Stimulated activated CD4-positive, alpha-beta T cell treated with anti-CD3 and anti-CD28 coated beads, Interleukin-1b, Interleukin-23, amount 100 ng/mL, for 1 hour (primary cell): ENCODE measurements around the gene LPIN2.
"Not testable (repeated sequence)": the region's sequence is repeated elsewhere in the genome, so short reads cannot be mapped to it uniquely, and the experiment has no call there.

Experiments used
- DNase-seq, 2 donors: peaks; one replicate each; pipeline ENCODE4 v3.0.0-alpha.2; 2020; ENCODE audit warnings: low read depth in 2 of 2

The LPIN2 gene

DNA sequence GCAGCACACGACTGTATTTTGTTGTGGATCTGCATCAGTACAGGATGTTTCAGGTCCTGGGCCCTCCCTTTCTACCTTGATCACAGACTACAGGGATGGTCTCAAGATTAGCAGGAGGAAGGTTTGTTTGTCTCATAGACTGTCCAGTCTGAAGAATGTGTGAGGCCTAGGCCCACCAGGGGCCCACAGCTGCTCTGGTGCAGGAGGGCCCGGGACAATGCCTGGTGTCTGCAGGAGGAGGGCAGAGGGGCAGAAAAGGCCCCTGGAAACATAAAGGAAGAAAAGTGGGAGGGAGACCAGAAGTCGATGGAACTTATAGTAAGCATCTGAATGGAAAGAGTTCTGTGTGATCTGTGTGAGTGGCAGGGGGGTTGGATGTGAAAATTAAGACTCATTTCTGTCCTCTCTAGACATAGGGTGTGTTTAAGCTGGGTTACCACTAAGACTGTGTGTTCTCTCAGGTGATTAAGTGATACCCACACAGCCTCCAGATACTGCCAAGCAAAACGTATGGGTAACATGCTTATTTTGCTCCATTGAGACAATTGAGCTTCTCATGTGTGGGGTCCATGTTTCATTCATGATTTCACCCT, 33.4 kb upstream of the LPIN2 start:
- no peak for DNase-seq

DNA sequence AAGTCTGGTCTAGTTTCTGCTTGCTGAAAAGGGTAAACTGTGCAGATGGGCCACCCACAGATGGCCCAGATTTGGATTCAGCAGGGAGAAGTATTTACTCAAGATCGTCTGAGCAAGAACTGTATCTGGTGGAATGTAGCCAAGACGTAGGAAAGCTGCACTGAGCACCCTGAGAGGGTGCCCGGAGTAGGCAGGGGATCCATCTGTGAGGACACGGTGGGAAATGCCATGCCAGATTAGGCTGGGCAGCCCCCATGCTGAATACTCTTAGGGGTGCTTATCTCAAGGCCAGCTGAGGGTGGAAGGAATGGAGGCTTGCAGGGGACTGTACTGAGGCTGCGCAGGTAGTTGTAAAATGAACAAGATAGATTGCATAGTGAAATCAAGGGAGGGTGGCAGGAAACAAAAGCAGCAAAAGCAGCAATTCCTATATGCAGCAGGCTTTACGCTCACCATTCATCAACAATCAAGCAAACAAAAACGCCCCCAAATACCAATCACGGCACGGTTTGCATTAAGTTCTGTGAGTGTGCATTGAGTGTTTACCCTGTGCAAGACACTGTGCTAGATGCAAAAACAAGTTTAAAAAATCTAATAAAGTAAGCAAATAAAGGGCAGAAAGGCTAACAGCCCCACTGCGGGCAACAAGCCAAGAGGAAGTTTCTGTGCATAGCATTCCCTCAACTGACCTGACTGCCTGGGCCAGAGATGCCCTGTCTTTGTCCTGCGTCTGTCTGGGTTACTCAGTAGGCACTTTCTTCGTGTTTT, 32.2 kb upstream of the LPIN2 start:
- no peak for DNase-seq

DNA sequence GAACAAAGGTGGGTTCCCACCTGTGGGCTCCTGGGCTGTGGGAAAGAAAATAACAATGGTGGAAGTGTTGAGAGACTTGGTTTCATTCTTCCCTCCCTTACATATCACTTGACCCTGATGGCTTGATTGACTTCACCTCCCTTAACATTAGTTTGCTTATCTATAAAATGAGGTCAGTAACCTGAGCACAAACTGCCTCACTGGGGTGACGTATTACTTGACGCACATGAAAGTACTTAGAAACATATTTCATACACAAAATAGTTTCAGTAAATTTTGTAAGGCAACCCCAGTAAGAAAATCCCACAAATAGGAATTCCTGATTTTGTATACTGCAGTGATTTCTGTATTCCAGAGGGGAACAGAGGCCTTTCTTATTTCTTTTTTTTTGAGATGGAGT, 29.4 kb upstream of the LPIN2 start:
- no peak for DNase-seq

DNA sequence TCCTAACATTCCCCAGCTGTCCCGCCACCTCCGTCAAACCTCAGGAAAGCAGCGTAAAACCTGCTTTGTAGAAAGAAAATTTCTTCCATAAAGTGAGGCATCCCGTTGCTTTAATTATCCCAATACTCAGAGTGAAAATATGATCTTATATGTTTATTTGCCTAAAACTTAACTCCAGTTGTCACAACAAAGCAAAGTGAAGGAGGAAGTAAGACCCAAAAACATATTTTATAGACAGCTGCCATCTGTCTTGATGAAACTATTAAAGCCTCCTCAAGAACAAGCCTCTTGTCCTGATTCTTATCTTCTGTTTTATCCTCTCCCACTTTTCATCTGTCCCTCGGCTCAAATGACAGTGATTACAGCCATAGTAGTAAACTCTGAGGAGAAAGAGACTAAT, 28.9 kb upstream of the LPIN2 start:
- no peak for DNase-seq

DNA sequence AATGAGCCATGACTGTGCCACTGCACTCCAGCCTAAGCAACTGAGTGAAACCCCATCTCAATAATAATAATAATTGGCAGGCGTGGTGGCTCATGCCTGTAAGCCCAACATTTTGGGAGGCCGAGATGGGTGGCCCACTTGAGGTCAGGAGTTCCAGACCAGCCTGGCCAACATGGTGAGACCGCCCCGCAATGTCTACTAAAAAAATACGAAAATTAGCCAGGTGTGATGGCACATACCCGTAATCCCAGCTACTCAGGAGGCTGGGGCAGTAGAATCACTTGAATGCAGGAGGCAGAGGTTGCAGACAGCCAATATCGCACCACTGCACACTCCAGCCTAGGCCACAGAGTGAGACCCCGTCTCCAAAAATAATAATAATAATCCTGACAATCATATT, 27.9 kb upstream of the LPIN2 start:
- DNase-seq: no peak

DNA sequence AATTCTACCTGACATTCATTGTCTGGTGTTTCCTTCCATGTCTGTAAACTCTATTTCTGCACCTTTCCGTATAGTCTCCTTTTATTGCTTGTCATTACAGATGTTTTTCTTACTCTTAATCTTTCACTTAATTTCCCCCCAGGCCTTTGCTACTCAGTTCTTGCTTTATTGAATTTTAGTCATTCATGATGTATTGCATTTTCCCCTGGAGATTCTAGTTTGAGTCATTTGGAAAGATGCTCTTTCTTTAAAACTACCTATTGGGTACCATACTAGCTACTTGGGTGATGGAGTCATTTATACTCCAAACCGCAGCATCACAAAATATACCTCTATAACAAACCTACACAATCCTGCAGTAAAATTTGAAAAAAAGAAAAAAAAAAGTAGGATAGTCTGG, 27.2 kb upstream of the LPIN2 start:
- no peak for DNase-seq

DNA sequence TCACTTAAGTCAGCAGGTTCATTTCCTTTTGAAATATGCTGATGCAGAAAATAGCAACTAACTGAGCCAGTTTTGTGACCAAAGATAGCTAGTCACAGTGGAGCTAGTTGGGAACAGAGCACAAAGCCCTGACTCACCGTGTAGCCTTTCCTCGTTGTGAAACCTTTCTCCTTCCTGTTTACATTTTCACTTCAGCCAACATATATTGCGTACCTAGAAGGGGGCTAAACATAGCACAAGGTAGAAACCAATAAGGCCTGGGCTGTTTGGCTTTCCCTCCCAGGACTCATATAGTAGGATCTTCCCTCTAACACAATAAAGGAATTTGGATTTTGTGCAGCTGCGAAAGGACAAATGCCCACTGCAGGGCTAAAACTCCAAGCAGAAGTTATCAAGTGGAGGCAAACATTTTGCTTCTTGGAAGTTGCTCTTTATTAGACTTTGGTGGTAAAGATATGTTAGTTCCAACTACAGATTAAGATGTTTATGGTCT, 24.5 kb upstream of the LPIN2 start:
- no peak for DNase-seq

DNA sequence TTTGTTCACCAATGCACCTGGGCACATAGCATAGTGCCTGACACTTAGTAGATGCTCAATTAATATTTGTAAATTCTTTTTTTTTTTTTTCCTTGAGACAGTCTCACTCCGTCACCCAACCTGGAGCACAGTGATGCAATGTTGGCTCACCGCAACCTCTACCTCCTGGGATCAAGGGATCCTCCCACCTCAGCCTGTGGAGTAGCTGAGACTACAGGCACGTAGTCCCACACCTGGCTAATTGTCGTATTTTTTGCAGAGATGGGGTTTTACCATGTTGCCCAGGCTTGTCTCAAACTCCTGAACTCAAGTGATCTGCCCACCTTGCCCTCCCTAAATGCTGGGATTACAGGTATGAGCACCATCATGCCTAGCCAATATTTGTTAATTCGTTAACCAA, 23.2 kb upstream of the LPIN2 start:
- no peak for DNase-seq

DNA sequence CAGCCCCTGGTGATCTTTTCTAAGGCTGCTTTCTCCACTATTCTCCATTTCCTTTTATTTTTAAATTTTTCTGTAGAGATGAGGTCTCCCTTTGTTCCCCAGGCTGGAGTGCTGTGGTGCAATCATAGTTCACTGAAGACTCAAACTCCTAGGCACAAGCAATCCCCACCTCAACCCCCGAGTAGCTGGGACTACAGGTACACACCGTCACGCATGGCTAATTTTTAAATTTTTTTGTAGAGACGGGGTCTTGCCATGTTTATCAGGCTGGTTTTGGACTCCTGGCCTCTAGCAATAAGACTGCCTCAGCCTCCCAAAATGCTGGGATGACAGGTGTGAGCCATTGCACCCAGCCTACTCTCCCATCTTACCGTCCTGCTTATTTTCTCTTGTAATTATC, 22.7 kb upstream of the LPIN2 start:
- no peak for DNase-seq

DNA sequence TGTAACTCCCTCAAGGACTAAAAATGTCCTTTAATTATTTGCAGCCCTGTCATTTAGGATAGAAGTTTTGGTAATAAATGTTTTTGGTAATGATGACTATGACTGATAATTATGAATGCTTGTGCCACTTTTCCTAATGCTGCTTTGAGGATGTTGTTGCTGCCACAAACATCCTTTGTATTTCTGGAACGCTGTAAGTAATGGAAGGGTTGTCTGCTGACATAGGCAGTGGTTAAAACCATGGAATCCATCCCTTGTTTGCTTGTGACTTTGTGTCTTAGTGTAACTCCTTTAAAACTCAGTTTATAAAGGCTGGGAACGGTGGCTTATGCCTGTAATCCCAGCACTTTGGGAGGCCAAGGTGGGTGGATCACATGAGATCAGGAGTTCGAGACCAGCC, 19.8 kb upstream of the LPIN2 start:
- DNase-seq: no peak

DNA sequence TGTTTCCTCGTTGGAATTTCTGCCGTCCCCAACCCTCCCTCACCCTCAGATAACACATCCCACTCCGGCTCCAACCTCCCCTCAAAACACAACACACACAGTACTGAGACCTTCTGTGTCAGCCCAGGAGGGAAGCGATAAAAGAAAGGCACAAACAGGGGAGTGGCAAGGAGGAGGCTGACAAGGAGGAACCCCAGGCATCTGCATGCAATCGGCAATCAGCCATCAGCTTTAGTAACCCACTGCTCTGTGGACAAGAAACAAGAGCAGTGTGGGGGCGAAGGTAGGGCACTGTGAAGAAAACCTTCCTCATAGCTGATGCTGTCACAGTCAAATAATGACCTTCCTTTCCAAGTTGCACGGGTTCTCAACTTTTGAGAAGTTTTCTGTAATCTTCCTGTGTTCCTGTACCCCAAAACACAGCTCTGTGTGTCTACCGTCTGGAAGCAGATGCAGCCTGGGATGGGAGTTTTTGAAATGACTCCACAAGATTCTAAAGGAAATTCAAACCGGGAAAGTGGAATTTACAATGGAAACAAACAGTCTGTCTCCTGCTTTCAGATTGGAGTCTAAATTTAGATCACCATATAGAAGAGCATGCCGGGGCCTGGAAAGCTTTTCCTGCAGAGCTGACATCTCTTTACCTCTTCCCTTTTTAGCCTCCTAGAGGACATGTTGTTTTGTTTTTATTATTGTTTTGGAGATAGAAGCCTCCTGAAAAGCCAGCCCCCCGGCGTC, 16.4 kb upstream of the LPIN2 start:
- no peak for DNase-seq

DNA sequence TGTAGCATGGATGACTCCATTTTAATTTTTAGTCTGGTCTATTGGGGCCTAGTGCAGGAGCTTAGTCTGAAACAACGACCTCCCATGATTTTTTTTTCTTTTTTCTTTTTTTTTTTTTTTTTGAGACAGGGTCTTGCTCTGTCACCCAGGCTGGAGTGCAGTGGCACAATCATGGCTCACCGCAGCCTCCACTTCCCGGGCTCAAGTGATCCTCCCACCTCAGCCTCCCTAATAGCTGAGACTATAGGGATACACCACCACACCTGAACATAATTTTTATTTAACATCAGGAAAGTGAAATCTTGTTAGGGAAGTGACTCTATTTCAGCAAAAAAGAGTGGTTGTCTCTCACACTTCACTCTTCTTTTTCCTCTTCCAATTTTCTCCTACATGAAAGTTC, 15.2 kb upstream of the LPIN2 start:
- not testable (repeated sequence) for DNase-seq

DNA sequence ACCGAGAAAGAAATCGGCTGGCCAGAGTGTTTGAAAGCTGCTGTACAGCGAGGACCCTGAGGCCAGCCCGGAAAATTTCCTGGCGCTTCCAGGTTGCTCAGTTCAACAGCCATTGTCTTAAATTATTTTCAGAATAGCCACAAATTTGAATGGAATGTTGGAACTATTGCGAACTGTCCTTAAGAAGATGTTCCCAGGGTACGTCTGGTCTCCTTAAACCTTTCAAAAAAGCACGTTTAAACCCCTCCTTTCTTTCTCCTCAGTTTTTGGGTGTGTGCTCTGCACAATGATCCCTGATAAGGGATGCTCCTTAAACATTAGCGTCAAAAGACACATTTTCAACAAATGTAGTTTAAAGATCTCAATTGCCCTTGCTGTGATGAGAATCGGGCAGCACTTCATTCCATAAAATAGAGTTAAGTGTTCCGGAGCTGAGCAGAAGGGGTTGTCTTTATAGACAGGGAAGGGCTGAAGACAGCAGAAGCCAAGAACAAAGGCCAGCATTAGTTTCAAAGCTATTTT, 14.5 kb upstream of the LPIN2 start:
- DNase-seq: no peak

DNA sequence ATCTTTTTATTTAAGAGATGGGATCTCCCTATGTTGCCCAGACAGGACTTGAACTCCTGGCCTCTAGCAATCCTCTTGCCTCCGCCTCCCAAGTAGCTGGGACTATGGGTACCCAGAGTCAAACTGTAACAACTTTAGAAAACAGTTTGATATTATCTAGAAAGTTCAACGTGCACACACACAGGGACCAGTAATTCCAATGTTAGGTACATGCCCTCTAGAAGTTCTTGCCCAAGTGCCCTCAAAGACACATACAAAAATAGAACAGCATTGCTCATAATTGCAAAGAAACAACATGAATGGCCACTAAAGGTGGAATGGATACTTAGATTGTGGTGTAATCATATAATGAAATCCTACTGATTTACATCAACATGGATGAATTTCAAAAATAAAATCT, 12.6 kb upstream of the LPIN2 start:
- DNase-seq: no peak

DNA sequence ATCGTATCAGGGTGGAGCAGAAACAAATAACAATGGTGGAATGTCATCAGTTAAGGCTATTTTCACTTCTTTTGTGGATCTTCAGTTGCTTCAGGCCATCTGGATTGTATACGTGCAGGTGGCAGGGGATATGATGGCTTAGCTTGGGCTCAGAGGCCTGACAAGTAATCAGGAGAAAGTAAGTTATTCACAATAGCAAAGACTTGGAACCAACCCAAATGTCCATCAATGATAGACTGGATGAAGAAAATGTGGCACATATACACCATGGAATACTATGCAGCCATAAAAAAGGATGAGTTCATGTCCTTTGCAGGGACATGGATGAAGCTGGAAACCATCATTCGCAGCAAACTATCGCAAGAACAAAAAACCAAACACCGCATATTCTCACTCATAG, 10.7 kb upstream of the LPIN2 start:
- DNase-seq: not testable (repeated sequence)

DNA sequence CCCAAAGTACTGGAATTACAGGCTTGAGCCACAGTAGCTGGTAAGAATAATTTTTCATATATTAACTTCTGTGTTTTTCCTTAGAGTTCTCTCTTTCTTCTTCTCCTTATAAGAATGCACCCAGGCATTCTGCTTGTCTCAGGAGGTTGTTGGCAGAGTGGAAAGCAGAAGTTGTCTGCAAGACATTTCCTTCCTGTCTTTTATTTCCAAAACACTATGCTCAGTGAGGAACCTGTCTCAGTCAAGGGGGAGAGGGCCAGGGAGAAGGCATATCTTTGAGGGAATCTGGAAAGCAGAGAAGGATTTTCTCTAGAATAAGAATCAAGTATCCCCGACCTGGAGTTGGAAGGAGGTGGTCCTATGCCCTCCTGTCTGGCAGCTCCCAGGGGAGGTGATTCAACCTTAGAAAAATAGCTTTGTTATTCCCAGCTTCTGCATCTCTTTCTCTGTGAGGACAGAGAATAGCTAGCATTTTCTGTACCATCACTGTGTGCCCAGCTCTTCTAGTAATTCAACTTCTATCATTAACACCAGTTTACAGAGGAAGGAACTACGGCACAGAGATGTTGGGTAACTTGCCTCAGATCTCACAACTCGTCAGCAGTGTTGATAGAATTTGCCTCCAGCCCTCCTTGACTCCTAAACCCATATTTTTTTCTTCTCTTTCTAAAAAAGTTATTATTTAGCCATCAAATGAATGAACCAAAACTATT, 3.8 kb upstream of the LPIN2 start:
- DNase-seq: no peak

DNA sequence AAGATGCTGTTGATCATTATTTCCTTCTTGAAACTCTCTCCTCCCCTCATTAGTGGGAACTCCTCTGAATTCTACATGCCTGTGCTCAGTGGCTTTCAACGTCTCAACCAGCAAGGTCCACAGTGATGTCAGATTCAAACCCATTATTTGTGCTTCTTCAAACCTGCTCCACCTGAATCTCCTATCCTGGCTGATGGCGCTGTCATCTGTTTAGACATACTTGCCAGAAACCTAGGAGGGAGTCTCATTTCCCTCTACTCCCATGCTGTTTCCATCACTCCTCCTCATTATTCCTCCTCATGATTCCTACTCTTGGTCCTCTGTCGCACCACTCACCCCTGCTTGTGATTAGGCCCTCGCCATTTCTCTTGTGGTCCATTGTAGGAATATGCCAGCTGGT, 2.9 kb upstream of the LPIN2 start:
- no peak for DNase-seq

DNA sequence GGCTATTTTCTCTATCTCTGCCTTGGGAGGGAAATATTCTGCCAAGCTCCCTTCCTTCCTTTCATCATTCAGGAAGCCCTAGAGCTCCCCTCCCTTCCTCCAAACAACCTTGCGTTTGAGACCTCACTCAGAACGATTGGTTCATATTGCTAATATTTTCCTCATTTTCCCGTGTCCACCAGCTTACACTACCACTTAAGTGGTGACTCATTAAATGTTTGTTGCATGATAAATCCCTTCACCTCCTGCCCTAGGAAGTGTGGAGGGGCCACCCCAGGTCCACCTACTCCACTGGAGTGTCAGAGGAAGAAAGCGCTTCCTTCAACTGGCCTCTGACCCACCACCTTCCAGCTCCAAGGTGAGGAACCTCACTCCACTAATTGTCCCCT, 2.3 kb upstream of the LPIN2 start:
- DNase-seq: no peak

DNA sequence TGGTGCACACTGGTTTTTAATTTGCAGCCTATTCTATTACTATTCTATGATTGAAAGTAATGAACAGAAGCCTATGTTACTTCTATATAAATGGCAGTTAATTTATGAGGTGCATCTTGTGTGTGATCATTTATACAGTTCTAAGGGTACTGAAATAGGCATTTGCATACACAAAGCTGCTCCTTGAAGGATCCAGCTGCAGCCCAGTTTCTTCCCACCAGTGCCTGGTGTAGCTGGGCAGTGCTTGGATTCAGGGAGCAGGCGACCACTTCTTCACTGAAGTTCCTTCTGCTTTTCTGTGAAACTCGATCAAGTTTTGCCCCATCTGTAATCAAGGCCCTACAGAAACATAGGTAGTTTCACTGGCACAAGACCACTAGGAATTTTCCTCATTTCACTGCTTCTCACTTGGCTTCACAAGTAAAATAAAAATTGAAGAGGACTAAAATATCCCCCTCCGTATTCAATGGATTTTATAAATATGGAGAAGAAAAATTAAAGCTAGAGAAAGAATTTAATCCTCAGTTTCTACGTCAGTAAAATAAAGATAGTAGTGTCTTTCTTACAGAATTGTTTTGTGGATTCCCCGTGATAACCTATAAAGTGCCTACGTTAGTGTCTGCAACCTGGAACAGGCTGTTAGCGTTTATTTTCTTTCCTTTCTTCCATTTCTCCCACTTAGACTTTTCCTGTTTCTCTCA, 1.7 kb upstream of the LPIN2 start:
- DNase-seq: no peak

DNA sequence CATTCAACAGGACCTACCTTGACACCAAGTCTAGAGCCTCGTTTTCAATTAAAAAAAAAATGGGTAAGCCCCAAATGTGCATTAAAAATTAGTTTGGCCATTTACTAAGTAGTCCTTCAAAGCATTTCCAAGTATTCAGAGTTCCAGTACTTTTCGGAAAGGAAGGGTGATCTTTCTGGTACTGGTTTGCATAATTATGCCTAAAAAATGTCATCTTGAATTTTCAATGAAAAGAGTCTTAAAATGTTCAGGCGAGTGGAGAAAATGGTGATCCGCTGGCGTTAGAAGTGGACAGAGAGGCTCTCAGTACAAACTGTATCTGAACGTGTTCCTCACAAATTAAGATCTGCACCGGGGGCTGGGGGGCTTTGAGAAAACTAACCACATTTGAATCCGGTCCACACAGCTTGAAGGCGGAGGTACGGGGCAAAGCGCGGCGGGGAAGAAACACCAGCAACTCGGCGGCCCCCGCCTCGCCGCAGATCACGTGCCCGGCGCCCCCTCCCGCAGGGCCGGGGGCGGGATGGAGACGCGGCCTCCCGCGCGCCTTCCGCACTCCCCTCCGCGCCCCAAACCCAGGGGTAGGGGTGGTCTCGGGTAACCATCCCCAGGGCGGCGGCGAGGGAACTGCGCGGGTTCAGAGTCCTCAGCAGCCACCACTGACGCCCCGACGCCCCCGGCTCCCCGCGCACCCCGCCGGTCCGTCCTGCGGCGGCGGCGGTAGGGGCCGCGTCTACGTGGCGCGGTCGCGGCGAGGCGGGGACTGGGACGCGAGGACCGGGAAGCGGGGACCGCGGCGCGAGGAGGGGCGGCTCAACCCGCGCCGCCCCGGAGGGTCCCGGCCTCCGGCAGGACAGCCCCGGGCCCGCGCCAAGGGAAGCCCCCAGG, 564 bp downstream of the LPIN2 start:
- DNase-seq: peak in 1 of 2 donors; percentile 18
